Measurements from ENCODE around the gene COPZ1. TPM values are rescaled to one million over a fixed set of nuclear protein-coding genes. Genes with fewer than 3 reads are reported as not detected.

Gene COPZ1
- total RNA-seq, 1 experiment from 2014 or later: 293 TPM

GRCh38 chr12:54374562-54375258 lies 49.8 kb downstream of the COPZ1 start:
- no peak for DNase-seq (ENCODE audit: extremely low read depth, low read depth)

DNA sequence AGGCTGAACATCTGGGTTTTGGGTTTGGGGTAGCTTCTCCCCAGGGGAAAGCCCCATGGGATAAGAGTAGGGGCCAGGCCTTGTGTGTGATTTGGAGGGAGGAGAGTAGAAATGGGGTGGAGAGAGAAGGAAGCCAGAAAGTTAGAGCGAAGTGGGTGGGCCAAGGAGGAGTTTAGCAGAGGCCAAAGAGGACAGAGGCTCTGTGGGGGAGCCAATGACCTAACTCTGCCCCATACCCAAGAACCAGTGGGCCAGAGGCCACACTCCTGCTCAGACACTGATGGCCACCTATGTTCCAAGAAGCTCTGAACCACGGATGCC lies 50.3 kb downstream of the COPZ1 start:
- DNase-seq (ENCODE audit: extremely low read depth, low read depth): no peak

- no peak for DNase-seq (ENCODE audit: extremely low read depth, low read depth)
These were observed 51.7 kb downstream of the COPZ1 start for GRCh38 chr12:54376596-54376995.

DNA sequence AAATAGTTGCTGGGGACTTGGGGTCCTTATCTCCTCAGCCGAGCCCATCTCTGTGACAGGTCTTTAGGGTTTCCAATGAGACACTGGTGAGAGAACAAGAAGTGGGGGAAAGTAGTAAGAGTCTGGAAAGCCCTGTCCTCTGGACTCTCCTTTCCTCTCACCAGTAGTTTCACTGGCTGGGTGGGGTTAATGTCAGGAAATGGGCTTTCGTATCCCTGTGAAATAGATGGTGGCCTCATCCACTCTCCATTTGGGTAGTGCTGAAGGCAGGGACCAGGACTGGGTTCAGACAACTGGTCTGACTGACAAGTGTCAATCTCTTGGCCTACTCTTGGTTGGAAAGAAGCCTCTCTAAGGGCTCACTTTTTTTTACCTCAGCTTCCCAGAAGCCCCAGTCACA lies 52.1 kb downstream of the COPZ1 start:
- no peak for DNase-seq (ENCODE audit: extremely low read depth, low read depth)

DNA sequence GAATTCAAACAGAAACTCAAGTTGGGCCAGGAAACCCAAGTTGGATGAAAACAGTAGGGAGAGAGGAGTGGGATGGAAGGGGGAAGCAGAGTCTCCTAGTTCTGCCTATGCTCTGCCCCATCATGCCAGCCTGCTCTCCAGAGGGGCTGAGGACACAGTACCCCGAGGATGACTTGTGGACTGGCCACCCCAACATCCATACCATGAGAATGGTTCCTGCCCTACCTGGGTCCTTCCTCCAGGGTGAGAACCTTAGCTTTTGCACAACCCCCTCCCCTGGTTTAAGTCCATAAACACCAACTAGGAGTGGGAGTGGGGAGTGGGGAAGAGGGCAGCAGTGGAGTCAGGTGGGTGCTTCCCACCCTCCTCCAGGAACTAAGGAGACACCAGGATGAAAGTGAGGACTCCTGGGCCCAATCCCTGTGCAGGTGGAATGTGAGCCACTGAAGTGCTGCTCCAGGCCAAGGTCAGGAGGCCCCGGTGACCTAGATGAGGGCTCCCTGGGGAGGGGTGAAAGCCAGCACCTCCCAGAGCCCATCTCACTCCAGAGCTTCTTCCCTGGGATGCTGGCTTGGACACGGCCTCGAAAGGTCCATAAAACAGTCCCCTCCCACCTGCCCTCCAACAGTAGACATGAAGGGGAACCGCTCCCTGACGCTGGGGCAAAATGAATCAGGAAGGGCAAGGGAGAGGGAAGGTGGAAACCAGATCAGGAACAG lies 53.0 kb downstream of the COPZ1 start:
- no peak for DNase-seq (ENCODE audit: extremely low read depth, low read depth)

GRCh38 chr12:54378796-54379397 lies 54.0 kb downstream of the COPZ1 start:
- peak; percentile 64 for DNase-seq (ENCODE audit: extremely low read depth, low read depth)

GRCh38 chr12:54379398-54380201 lies 54.7 kb downstream of the COPZ1 start:
- peak; percentile 94 for DNase-seq (ENCODE audit: extremely low read depth, low read depth)

- DNase-seq (ENCODE audit: extremely low read depth, low read depth): no peak
These were observed 56.2 kb downstream of the COPZ1 start for GRCh38 chr12:54381136-54381535.

- DNase-seq (ENCODE audit: extremely low read depth, low read depth): peak; percentile 85
These were observed 58.2 kb downstream of the COPZ1 start for GRCh38 chr12:54383041-54383609.

DNA sequence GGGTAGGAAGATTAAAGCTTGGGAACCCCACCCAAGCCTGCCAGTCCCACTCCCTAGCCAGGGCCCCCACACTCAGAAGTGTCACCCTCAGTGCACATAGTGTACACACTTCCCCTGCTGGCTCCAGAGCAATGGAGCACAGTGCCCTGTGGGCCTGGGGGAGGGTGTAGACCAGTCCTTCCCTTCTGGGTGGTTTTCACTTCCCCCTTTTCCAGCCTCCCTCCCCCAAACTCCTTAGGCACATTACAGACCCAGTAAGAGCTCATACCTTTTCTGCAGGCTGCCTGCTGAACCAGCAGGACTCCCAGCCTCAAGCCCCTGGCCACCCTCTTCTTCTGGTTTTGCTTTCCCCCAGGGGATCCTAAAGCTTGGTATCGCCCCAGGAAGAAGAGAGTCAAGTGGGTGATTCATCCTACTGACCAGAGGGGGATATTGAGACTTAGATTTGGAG lies 59.7 kb downstream of the COPZ1 start, which contains the start of gene ZNF385A:
Gene ZNF385A (minus strand): TSS at position 143 of the 451 bp plus-strand sequence. CDS start 219 bp downstream, outside the sequence.
- no peak for DNase-seq (ENCODE audit: extremely low read depth, low read depth)

- no peak for DNase-seq (ENCODE audit: extremely low read depth, low read depth)
These were observed 60.5 kb downstream of the COPZ1 start for GRCh38 chr12:54385251-54385914.

DNA sequence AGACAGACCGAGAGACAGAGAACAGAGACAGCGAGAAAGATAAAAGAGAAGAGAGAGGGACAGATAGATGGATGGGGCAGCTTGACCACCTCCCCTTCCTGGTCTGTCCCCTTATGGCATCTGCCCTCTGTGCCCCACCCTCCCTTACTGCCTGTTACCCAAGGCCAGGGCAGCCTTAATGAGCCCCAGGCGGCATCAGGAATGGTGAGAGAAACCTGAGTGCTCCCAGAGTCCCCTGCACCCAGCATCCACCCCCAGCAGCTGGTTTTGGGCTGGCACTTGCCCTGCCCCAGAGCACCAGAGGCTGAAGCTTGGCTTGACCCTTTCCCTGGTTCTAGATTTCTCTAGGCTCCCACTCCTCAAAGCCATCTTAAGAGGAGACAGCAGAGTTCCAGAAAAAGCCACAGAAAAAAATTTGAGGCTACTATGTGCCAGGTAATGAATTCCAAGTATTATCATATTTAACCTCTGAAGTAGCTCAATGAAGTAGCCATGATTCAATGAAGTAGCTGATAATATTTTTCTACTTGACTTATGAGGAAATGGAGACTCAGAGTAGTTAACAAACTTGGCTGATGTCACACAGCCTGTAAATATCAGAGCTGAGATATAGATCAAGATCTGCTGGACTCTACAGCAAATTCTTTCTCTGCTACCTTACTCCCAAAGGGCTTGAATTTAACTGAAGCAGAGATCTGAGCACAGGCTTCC lies 61.6 kb downstream of the COPZ1 start:
- DNase-seq (ENCODE audit: extremely low read depth, low read depth): no peak

GRCh38 chr12:54387114-54387467 lies 62.2 kb downstream of the COPZ1 start:
- no peak for DNase-seq (ENCODE audit: extremely low read depth, low read depth)

GRCh38 chr12:54388237-54389133 lies 63.6 kb downstream of the COPZ1 start:
- DNase-seq (ENCODE audit: extremely low read depth, low read depth): no peak

- no peak for DNase-seq (ENCODE audit: extremely low read depth, low read depth)
These were observed 64.2 kb downstream of the COPZ1 start for GRCh38 chr12:54389134-54389508.

DNA sequence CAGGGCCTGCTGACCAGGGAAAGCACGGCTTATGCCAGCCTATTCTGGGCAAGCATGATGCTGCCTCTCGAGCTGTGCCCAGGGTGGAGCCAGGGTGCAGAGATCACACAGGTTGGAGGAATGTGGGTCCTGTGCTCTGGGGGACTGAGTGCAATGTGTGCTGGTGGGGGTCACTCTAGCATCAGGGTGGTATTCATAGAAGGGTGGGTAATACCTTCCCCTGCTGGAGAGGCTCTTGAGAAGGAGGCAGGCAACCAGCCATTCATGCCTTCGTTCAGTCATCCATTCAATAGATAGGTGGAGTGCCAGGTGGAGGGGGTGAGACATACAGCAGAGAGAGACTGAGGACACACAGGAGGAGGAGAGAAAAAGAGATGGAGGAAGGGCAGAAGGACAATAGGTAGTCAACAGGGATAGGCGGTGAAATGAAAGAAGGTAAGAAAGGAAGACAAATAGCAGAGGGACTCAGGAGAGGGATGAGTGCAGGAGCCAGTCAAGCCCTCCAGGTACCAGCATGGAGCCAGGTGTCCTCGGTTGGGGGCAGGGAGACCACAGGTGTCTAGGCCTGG lies 64.8 kb downstream of the COPZ1 start:
- no peak for DNase-seq (ENCODE audit: extremely low read depth, low read depth)

- no peak for DNase-seq (ENCODE audit: extremely low read depth, low read depth)
These were observed 65.3 kb downstream of the COPZ1 start for GRCh38 chr12:54390176-54390667.
